Measurements from ENCODE around the gene MSL1.

MSL1 gene

DNA sequence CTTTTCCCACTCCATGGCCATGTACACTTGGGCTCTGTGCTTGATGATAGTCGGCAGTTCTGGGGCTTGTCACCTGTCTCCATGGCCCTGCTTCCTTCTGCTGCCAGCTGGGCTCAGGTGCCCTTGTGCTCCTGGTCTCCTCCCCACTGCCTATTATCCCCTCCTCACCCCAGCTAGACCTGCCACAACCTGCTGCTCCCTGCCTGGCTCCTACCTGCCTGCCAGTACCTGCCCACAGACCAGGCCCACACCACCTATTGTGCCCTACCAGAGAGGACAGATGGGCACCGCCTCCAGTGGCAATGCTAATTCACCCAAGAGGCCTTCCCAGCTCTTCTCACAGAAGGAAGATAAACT is 55.0 kb downstream of the MSL1 start:
- DNase-seq: no peak

DNA sequence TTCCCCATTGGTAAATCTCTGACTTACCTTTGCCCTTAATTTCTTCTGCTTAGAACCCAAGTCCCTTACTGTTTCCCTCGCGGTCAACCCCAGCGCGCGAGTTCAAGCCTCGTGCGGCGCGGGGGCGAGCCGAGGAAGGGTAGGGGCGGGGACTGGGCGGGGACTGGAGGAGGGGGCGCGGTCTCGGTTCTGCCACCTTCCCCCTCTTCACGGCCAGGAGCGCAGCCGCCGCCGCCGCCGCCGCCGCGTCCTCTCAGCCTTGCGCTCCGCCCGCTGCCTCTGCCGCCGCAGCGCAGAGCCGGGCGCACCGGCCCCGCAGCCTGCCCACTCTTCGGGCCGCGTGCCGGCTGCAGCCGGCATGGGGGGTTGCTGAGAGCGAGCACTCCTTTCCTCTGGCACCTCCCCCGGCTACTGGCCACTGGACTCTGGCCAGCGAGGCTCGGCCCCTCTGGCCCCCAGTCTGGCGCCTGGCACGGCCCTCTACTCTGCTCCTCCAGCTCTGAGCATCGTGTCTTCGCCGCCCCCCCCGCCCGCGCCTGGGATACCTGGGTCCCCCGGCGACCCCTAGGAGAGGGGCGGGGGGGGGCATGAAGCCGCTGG is 55.6 kb downstream of the MSL1 start, which contains the start of gene RAPGEFL1:
Gene RAPGEFL1 (plus strand): TSS at position 196 of the 600 bp plus-strand sequence. CDS start 392 bp downstream, at position 588.
- peak; percentile 84 to 92 for DNase-seq

DNA sequence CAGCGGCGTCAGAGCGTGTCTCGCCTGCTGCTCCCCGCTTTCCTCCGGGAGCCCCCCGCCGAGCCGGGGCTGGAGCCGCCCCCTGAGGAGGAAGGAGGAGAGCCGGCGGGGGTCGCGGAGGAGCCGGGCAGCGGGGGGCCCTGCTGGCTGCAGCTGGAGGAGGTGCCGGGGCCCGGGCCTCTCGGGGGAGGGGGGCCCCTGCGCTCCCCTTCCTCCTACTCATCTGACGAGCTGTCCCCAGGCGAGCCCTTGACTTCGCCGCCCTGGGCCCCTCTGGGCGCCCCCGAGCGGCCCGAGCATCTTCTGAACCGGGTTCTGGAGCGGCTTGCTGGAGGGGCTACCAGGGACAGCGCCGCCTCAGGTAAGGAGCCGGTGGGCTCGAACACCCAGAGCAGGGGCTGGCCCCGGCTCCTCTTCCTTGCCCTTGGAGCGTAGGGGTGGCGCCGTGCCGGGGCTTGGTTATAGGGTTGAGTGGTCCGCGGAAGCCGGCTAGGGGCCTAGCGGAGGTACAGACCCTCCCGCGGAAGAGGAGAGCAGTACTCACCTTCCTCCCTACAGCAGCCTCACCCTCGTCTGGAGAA is 56.3 kb downstream of the MSL1 start:
- no peak for DNase-seq

- DNase-seq: no peak
These were observed 56.9 kb downstream of the MSL1 start for GRCh38 chr17:40178660-40179059.

DNA sequence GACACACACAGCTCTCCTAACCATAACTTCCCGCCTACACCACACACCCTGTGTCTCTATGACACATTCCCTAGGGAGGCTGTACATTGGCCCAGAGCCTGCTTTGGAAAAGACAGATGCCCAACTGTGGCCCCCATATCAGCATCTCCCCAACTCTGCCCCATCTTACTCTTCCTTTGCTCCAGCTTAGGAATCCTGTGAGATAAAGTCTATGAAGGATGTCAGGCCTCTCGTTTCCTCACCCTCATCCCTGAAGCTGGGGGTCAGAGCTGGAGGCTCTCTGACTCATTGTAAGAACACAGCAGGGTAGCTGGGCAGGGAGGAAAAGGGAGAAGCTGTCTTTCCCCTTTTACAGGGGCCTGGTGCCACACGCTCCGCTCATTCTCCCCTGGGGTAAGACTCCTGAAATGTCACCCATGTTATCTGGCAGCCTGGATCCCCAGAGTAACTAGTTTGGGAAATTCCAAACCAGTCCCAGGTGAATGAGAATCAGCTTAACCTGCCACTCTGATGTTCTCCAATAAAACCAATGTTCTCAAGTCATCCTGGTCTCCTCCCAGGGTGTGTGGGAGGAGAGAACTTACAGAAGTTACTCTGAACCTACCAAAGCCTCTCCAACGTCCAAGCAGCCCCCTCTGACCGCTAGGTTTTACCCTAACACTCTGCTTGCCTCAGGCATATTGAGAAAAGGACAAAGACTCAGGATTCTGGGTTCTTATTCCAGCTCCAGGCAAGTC is 58.3 kb downstream of the MSL1 start:
- peak; percentile 32 for DNase-seq

GRCh38 chr17:40180694-40181093 is 58.9 kb downstream of the MSL1 start:
- no peak for DNase-seq

DNA sequence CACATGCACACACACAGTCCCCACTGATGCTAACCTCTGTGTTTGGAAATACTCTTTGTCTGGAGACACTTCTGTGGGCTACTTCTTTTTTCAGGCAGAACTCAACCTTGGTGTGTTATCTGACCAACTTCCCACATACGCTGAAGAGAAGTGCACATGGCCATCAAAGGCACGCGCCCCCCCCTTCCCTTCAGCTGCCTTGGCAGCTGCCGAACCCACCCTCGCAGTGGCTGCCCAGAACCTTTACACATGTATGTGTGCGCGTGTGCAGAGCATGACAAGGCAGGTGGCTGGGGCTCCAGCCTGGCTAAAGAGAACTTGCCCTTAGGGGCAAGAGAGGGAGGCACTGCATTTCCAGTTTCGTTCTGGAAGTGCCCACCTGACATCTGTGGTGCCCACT is 59.4 kb downstream of the MSL1 start:
- no peak for DNase-seq

DNA sequence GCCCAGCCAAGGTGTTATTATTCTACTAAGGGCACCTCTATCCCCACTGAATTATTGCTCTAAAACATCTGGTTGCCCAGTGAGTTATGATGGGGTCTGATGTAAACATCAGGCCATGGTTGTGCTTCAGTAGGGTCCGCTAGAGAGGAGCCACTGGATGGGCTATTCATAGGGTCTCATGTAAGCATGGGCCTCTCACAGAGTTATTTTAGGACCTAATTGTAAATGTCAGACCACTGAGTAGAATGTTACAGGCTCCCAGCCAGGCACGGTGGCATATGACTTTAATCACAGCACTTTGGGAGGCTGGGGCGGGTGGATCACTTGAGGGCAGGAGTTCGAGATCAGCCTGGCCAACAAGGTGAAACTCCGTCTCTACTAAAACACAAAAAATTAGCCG is 60.8 kb downstream of the MSL1 start:
- no peak for DNase-seq
